Activated naive CD4-positive, alpha-beta T cell treated with anti-CD3 and anti-CD28 coated beads for 36 hours (primary cell): ENCODE results near the gene DYNC1I1. TPM values are rescaled to one million over a fixed set of nuclear protein-coding genes. Genes with fewer than 3 reads are reported as not detected.

Source experiments
- CTCF ChIA-PET: fragments of 350-600 bp; sonication (Branson Sonifier 250); formaldehyde crosslinking; loops from one replicate; lab custom pipeline; 2021; ENCODE audit warnings: antibody characterized with exemption; lab: Charles Lee
- DNase-seq: peaks from one replicate; pipeline ENCODE4 v3.0.0-alpha.2; 2020
- H3K27ac Mint-ChIP-seq: one replicate; pipeline ENCODE4 v1.8.0; 2021; ENCODE audit warnings: mild to moderate bottlenecking, mixed read lengths
- H3K27me3 Mint-ChIP-seq: one replicate; pipeline ENCODE4 v1.8.0; 2021; ENCODE audit warnings: low read depth, mixed read lengths
- H3K36me3 Mint-ChIP-seq: one replicate; pipeline ENCODE4 v1.8.0; 2021; ENCODE audit warnings: low read depth, mixed read lengths
- H3K4me1 Mint-ChIP-seq: one replicate; pipeline ENCODE4 v1.8.0; 2021; ENCODE audit warnings: low read depth, mixed read lengths
- H3K4me3 Mint-ChIP-seq: one replicate; pipeline ENCODE4 v1.8.0; 2021; ENCODE audit warnings: mild to moderate bottlenecking, moderate library complexity, mixed read lengths
- H3K9me3 Mint-ChIP-seq: one replicate; pipeline ENCODE4 v1.8.0; 2021; ENCODE audit warnings: mixed read lengths
- intact Hi-C: fragments of 100-400 bp; cut with micrococcal nuclease; formaldehyde crosslinking; loops from one replicate; pipeline ENCODE4 v1.15.1; 2023
- total RNA-seq, 2 experiments: library from RNA; stranded (reverse); gene quantifications; one replicate each; pipeline ENCODE4 v1.2.3, GENCODE V29; 2021

Gene DYNC1I1
- total RNA-seq, 2 experiments from 2014 or later, result not detected

DNA sequence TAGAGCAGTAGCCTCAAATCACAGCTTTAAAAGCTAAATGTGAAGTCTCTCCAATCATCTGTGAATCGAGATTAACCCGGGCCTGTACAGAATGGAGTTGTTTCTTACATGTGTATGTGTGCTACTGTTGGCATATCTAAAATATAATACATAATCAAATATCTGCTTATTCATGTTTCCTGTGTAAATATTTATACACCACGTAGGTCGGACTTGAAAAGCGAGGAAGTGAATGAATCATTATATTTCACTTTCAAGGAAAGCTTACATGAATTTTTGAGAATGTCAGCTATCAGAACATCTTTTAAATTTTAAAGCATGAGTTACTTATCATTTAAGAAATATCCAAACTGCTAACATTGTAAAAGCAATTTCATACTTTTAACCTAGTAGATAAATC, 316.2 kb downstream of the DYNC1I1 start:
- Mint-ChIP-seq H3K27ac (no peak overlapping the region), H3K4me3 (no peak overlapping the region), H3K9me3 (no peaks in the 10 kb centered on the region), H3K27me3 (peaks cover 10% of the 10 kb centered on the region), H3K36me3 (no peaks in the 10 kb centered on the region), H3K4me1 (peaks cover 3% of the 10 kb centered on the region)
- intact Hi-C loops, result no loop called here
- CTCF ChIA-PET, result no interaction called here
- no peak for DNase-seq

DNA sequence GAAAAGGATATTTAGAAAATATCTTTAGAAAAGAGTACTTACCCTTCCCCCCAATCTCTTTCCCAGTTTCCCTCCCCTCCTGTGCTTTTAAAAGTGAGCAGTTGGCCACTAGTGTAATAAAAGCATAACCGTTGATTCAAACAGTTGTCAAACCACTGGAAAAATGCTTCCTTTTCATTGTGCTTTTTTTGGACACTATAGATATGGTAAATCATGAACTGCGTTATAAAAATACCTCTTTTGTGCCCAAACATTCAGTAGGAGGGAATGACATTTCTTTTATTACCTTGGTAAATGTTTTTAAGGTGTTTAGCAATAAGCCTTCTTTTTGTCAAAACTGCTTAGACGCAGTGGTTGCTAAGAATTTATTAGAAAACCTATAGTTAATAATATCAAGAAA, 317.2 kb downstream of the DYNC1I1 start:
- H3K27me3 Mint-ChIP-seq, result peaks cover 13% of the 10 kb centered on the region
- peaks cover 3% of the 10 kb centered on the region for H3K4me1 Mint-ChIP-seq
- no peak overlapping the region for H3K4me3 Mint-ChIP-seq
- H3K36me3 Mint-ChIP-seq, result no peaks in the 10 kb centered on the region
- CTCF ChIA-PET, result interaction anchor here (0.7 kb wide), 1 partner anchor 11 kb away, joined by 3 read pairs; no protein-coding TSS in a partner anchor
- H3K27ac Mint-ChIP-seq, result no peak overlapping the region
- no peaks in the 10 kb centered on the region for H3K9me3 Mint-ChIP-seq
- intact Hi-C loops, result no loop called here
- no peak for DNase-seq

DNA sequence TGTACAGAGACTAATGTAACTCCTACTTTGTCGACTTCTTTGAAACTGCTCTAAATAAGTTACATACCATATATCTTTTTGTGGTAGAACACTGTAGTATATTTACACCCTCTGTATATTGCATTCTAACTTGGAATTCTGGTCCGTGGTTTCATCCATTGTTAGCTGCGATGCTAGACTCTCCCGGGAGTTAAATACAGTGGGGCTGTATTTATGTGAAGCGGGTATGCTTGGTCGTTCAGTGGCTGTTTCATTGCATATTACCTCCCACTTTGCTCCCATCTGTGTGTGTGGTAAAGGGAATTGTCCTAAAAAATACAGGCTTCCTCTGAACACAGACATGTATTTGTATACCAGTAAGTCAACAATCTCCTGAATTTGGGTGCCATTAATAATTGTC, 318.4 kb downstream of the DYNC1I1 start:
- CTCF ChIA-PET, result no interaction called here
- Mint-ChIP-seq H3K27me3 (peaks cover 18% of the 10 kb centered on the region), H3K27ac (no peak overlapping the region), H3K9me3 (no peaks in the 10 kb centered on the region), H3K36me3 (no peaks in the 10 kb centered on the region), H3K4me1 (no peaks in the 10 kb centered on the region), H3K4me3 (no peak overlapping the region)
- DNase-seq, result no peak
- intact Hi-C loops, result no loop called here

DNA sequence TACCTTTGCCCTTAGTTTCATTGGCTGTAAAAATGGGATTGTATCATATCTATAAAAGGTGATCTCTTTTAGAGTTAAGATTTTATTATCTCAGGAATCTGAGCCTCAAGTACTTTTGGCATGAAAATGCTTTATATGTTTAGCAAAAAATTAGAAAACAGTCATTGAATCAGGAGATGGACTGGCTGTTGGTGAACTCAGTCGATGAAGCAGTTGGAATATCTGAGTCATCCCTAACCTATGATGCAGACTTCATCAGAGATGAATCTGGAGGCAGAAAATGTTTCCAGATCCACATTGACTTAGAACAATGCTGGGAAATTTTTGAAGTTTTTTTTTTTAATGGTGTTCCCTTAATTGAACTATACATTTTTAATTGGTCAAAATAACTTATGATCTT, 321.1 kb downstream of the DYNC1I1 start:
- no peak for DNase-seq
- Mint-ChIP-seq H3K4me3 (no peak overlapping the region), H3K4me1 (no peaks in the 10 kb centered on the region), H3K36me3 (no peaks in the 10 kb centered on the region), H3K9me3 (no peaks in the 10 kb centered on the region), H3K27me3 (peaks cover 21% of the 10 kb centered on the region), H3K27ac (no peak overlapping the region)
- CTCF ChIA-PET, result no interaction called here
- intact Hi-C loops, result no loop called here

DNA sequence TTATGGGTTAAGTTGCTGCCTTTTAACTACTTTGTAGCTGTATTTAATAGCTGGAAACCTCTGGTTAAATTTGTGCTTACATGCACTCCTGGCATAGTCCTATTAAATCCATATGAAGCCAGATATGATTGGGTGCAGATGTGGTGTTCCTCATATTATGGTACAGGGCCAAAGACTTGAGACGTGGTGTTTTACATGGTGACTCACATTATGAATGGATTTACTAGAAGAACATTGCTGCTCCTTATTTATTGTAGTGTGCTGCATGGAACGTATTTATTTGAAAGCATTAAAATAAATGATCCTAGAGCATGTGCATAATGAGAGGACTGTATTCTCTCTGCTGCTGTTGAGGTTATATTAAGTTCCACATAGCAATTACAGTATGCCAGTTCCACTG, 325.5 kb downstream of the DYNC1I1 start:
- Mint-ChIP-seq H3K36me3 (no peaks in the 10 kb centered on the region), H3K27ac (no peak overlapping the region), H3K27me3 (peaks cover 19% of the 10 kb centered on the region), H3K9me3 (peaks cover 6% of the 10 kb centered on the region), H3K4me3 (no peak overlapping the region), H3K4me1 (no peaks in the 10 kb centered on the region)
- DNase-seq, result no peak
- CTCF ChIA-PET, result no interaction called here
- intact Hi-C loops, result no loop called here

DNA sequence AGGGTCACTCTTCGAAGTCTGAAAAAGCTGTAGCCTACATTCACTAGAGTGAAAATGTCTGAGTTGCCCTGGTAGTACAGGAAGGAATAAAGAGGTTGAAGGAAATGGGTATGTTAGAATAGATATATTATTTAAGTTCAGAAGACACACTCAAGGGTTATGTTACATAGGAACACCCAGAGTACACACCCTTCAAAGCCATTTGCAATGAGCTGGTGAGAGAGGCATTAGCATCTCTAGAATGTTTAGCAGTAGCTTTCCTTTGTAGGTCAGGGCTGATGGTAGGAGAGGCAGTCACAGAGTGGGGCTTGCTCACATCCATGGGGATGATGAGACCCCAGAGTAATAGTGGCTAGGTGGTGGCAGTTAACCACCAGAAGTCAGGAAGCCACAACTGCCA, 328.4 kb downstream of the DYNC1I1 start:
- intact Hi-C loops, result no loop called here
- CTCF ChIA-PET, result interaction anchor here (0.6 kb wide), 1 partner anchor 11 kb away, joined by 3 read pairs; no protein-coding TSS in a partner anchor
- Mint-ChIP-seq H3K36me3 (no peaks in the 10 kb centered on the region), H3K4me1 (no peaks in the 10 kb centered on the region), H3K9me3 (peaks cover 6% of the 10 kb centered on the region), H3K27ac (no peak overlapping the region), H3K27me3 (peaks cover 11% of the 10 kb centered on the region), H3K4me3 (no peak overlapping the region)
- DNase-seq, result no peak

DNA sequence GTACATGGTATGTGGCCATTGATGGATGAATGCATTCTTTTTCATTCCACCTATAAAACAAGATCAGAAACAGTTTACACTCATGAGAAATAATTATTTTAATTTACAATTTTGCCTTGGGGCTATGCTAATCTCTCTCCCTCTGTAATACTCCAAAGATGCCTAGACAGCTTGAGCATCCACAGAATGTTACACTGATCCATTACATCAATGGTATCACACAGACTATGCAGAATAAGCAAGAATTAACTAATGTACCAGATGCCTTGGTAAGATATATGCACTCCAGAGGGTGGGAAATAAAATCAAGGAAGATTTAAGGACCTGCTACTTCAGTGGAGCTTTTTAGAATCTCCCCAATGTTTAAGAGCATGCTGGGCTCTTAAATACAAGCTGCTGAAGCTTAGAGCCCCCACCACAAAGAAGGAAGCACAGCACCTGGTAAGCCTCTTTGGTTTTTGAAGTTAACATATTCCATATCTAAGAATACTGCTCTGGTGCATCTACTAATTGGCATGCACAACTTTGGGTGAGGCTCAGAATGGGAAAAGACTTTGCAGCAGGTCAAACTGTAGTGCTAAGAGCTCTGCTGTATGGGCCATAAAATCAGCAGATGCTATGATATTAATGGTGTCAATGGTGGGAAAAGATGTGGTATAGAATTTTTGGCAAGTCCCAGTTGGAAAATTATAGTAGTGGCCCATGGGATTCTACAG, 329.9 kb downstream of the DYNC1I1 start:
- Mint-ChIP-seq H3K4me1 (no peaks in the 10 kb centered on the region), H3K4me3 (no peak overlapping the region), H3K36me3 (no peaks in the 10 kb centered on the region), H3K27ac (no peak overlapping the region), H3K27me3 (peaks cover 11% of the 10 kb centered on the region), H3K9me3 (peaks cover 6% of the 10 kb centered on the region)
- intact Hi-C loops, result no loop called here
- CTCF ChIA-PET, result interaction anchor here (0.6 kb wide), 1 partner anchor 868 kb away, joined by 4 read pairs; no protein-coding TSS in a partner anchor
- no peak for DNase-seq

DNA sequence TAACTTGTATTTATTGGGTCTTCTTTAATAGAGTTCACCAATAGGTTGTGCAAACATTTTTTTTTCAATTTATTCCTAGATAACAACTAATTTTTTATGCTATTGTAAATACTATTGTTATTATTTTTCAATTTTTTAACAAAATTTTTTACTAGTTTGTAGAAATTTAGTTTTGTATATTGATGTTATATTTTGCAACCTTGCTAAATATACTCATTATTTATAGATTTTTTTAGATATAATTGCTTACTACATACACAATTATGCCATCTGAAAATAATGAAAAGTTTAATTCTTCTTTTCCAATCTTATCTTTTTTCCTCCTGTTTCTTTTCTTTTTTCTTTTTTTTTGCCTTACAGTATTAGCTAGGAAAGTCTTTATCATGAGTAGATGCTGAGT, 332.6 kb downstream of the DYNC1I1 start:
- no peak for DNase-seq
- H3K36me3 Mint-ChIP-seq, result no peaks in the 10 kb centered on the region
- no peaks in the 10 kb centered on the region for H3K4me1 Mint-ChIP-seq
- H3K27me3 Mint-ChIP-seq, result peaks cover 9% of the 10 kb centered on the region
- no peak overlapping the region for H3K4me3 Mint-ChIP-seq
- intact Hi-C loops, result no loop called here
- CTCF ChIA-PET, result interaction anchor here (0.6 kb wide), 1 partner anchor 129 kb away, joined by 6 read pairs; no protein-coding TSS in a partner anchor
- no peaks in the 10 kb centered on the region for H3K9me3 Mint-ChIP-seq
- H3K27ac Mint-ChIP-seq, result no peak overlapping the region

DNA sequence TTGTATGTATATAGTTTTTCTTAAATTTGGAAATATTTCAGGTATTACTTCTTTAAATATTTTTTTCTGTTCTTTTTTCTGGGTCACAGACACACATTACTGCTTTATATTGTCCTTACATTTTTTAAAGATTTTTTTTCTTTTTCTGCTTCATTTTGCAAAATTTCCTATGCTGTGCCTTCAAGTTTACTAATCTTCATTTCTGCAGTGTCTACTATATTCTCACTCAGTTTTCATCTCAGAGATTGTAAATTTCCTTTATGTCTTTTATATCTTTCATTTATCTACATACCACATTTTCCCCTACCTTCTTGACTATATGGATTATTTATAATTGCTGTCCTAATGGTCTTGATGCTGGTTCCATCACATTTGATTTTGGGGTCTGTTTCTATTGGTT, 339.1 kb downstream of the DYNC1I1 start:
- intact Hi-C loops, result no loop called here
- CTCF ChIA-PET, result no interaction called here
- no peak overlapping the region for H3K27ac Mint-ChIP-seq
- no peaks in the 10 kb centered on the region for H3K4me1 Mint-ChIP-seq
- no peaks in the 10 kb centered on the region for H3K9me3 Mint-ChIP-seq
- peaks cover 22% of the 10 kb centered on the region for H3K27me3 Mint-ChIP-seq
- DNase-seq, result no peak
- H3K4me3 Mint-ChIP-seq, result no peak overlapping the region
- H3K36me3 Mint-ChIP-seq, result no peaks in the 10 kb centered on the region

DNA sequence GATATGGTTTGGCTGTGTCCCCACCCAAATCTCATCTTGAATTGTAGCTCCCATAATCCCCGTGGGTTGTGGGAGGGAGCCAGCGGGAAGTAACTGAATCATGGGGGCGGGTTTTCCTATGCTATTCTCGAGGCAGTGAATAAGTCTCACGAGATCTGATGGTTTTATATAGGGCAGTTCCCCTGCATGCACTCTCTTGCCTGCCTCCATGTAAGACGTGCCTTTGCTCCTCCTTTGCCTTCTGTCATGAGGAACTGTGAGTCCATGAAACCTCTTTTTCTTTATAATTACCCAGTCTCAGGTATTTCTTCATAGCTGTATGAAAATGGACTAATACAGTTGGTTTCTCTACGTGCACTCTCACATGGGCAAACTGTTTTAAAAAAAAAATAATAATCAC, 341.8 kb downstream of the DYNC1I1 start:
- Mint-ChIP-seq H3K4me1 (no peaks in the 10 kb centered on the region), H3K27me3 (peaks cover 20% of the 10 kb centered on the region), H3K27ac (no peak overlapping the region), H3K36me3 (no peaks in the 10 kb centered on the region), H3K9me3 (no peaks in the 10 kb centered on the region), H3K4me3 (no peak overlapping the region)
- CTCF ChIA-PET, result interaction anchor here (0.7 kb wide), 1 partner anchor 81 kb away, joined by 3 read pairs; no protein-coding TSS in a partner anchor
- intact Hi-C loops, result no loop called here
- no peak for DNase-seq

DNA sequence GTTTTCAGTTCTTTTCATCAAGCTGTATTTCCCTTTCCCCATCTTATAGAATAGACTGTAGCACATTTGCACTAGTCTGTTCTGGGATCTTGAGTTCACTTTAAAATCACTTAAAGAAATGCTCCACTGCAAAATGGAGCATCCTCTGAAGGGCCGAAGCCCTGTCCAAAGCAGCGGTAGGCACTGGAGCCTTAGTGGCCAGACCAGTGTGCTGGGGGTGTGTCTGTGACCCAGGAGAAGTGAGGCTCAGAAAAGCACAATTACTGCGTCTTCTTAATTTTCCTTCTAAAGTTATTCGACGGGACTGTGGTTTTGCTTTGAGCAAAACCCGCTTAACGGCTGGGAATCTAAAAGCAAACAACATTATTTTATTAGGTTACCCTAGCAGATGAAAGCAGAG, 343.8 kb downstream of the DYNC1I1 start:
- peaks cover 6% of the 10 kb centered on the region for H3K36me3 Mint-ChIP-seq
- H3K4me3 Mint-ChIP-seq, result no peak overlapping the region
- no peaks in the 10 kb centered on the region for H3K9me3 Mint-ChIP-seq
- CTCF ChIA-PET, result no interaction called here
- no peak overlapping the region for H3K27ac Mint-ChIP-seq
- H3K4me1 Mint-ChIP-seq, result no peaks in the 10 kb centered on the region
- peaks cover 16% of the 10 kb centered on the region for H3K27me3 Mint-ChIP-seq
- intact Hi-C loops, result no loop called here
- no peak for DNase-seq

DNA sequence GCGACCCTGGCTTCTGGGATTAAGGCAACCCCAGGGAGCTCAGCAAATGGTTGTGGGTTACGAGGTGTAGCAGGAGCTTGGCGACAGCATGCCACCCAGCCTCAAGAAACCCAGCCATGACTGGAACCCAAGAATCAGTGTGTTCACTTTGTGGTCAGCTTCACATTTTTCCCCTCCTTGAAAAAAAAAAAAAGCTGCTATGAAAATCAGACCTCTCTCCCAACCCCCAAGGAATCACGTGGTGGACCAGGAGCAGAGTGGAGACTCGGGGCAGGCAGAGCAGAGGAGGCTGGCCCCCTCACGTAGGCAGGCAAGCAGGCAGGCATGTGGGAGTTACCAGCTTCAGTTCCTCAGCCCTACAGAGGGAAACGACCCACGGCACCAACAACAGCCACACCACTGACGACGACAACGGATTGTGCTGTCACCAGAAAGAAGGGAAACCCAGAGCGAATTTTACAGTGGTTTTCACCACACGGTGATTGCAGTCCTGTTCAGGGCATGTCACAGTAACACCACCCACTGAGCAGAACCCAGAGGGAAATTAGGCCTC, 346.2 kb downstream of the DYNC1I1 start:
- Mint-ChIP-seq H3K36me3 (peaks cover 8% of the 10 kb centered on the region), H3K4me3 (no peak overlapping the region), H3K4me1 (no peaks in the 10 kb centered on the region), H3K27ac (no peak overlapping the region), H3K9me3 (no peaks in the 10 kb centered on the region), H3K27me3 (peaks cover 2% of the 10 kb centered on the region)
- intact Hi-C loops, result no loop called here
- CTCF ChIA-PET, result no interaction called here
- no peak for DNase-seq
